ENCODE data around the gene TRPV3.

GRCh38 chr17:3503285-3503684 lies 54.3 kb downstream of the TRPV3 start:
- TF ChIP-seq CTCF (optimal IDR thresholded peaks at IDR 0.05 in 1 of 3, IDR thresholded peaks at IDR 0.05 in 1 of 3, conservative IDR thresholded peaks at IDR 0.05 in 1 of 3; ENCODE audit: extremely low read depth in 1 of 3, insufficient read depth in 2 of 3, low read length in 3 of 3) (no peak), EZH2 (IDR thresholded peaks at IDR 0.05; ENCODE audit: low read length) (no peak)

Measured in keratinocyte (primary cell).